H1 (cell line): ENCODE data around the gene SLC5A9. TPM values are rescaled to one million over a fixed set of nuclear protein-coding genes. Genes with fewer than 3 reads are reported as not detected.

Source experiments
- BCL11A ChIP-seq, 2 experiments: IDR thresholded peaks; one replicate each; pipeline ENCODE4 v1.6.1; 2011; ENCODE audit warnings: low read depth in 2 of 2, low read length in 2 of 2, mild to moderate bottlenecking in 2 of 2
- HDAC2 ChIP-seq, 2 experiments: fragments of 300-600 bp in 1 of 2; sonication (generic) in 1 of 2; IDR thresholded peaks; 2 replicates each; pipeline ENCODE4 v1.6.1; 2011 to 2012; ENCODE audit warnings: low read depth in 2 of 2, low read length in 2 of 2, mild to moderate bottlenecking in 2 of 2, moderate library complexity in 2 of 2, borderline replicate concordance in 1 of 2, inconsistent platforms in 1 of 2
- HDAC6 ChIP-seq: IDR thresholded peaks from one replicate; pipeline ENCODE4 v1.7.1; 2012; ENCODE audit warnings: low read depth, mild to moderate bottlenecking, inconsistent platforms, low read length, moderate library complexity
- KDM5A ChIP-seq: fragments of 200-600 bp; IDR thresholded peaks from 2 replicates; pipeline ENCODE4 v1.7.1; 2012; ENCODE audit warnings: mild to moderate bottlenecking, low read length, inconsistent platforms, mixed read lengths
- MAFK ChIP-seq: IDR thresholded peaks from 2 replicates; pipeline ENCODE4 v1.6.1; 2012; ENCODE audit warnings: low read depth, mild to moderate bottlenecking, improper control_type of control experiment, low read length
- SRF ChIP-seq: IDR thresholded peaks from 2 replicates; pipeline ENCODE4 v1.6.1; 2011; ENCODE audit warnings: mild to moderate bottlenecking, low read depth, low read length, moderate library complexity
- TEAD4 ChIP-seq: IDR thresholded peaks from 2 replicates; pipeline ENCODE4 v1.6.1; 2012; ENCODE audit warnings: low read depth, low read length, inconsistent platforms, mixed read lengths
- polyA plus RNA-seq, 7 experiments: library from polyadenylated mRNA; depleted of rRNA in 3 of 7; stranded (reverse) in 5 of 7; unstranded in 2 of 7; fragments of >200 nt in 5 of 7; fragments of 200-250 nt in 2 of 7; gene quantifications; 1 replicate in 5 of 7; 2 replicates in 1 of 7; 4 replicates in 1 of 7; pipeline versions ENCODE4 v1.2.1 to v1.2.3, GENCODE V29; 2011 to 2013; ENCODE audit warnings: missing spikeins in 2 of 7, mixed read lengths in 2 of 7
- total RNA-seq: library from RNA; stranded (reverse); fragmentation: NEBNext Ultra II Directional; extraction: Animal tissue kit (Norgen Biotek cat#: 25700); gene quantifications from 2 replicates; pipeline ENCODE4 v1.2.1, GENCODE V29; 2021

Gene SLC5A9
- total and polyA plus RNA-seq, 2 of the 8 experiments (the other 6 are each of a cell fraction or from before 2014, with no cell fraction given) = 0.03 TPM; not detected in 1

DNA sequence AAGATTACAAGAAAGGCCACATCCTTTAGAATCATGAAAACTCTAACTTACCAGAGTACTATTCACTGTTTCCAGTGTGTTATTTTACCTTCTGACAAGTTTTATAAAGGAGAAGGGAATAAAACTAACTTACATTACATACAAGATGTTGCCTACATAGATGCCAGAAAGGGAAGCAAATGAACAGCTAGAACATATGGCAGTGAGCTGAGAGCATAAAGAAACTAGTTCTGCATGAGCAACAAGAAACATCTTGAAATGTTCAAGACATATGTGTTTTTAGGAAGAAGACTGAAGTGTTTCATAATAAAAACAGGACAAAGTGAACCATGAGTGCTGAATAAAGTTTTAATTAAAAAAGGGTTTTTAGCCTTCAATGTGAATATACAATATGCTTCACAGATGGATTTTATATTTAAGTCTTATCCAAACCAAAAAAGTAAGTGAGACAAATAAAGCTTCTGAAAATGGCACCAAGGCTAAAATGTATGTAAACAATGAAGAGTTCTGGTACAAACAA, 39.4 kb downstream of the SLC5A9 start (continued):
- TF ChIP-seq KDM5A (no peak), BCL11A (IDR thresholded peaks at IDR 0.05; ENCODE audit: low read depth in 2 of 2, low read length in 2 of 2) (no peak), HDAC6 (no peak), SRF (no peak), HDAC2 (IDR thresholded peaks at IDR 0.05; ENCODE audit: borderline replicate concordance in 1 of 2, low read depth in 2 of 2, low read length in 2 of 2) (no peak), MAFK (no peak), TEAD4 (no peak)
